Fibroblast of the aortic adventitia (primary cell): ENCODE measurements around the gene MRPL49. TPM values are rescaled to one million over a fixed set of nuclear protein-coding genes. Genes with fewer than 3 reads are reported as not detected.
A peak's percentile ranks its signal among the peaks of the same experiment; 100 is the strongest.

Source experiments
- DNase-seq: peaks from one replicate; pipeline ENCODE4 v3.0.0-alpha.2; 2010; ENCODE audit warnings: low read depth
- H3K4me3 ChIP-seq: 2 replicates; pipeline ENCODE4 v1.5.1; 2011; ENCODE audit warnings: low read depth, mild to moderate bottlenecking, control low read depth, low read length, moderate library complexity
- CTCF ChIP-seq: IDR thresholded peaks from 2 replicates; pipeline ENCODE4 v1.5.1; 2011; ENCODE audit warnings: mild to moderate bottlenecking, low read length, control low read depth, inconsistent platforms; ENCODE audit not compliant: insufficient read depth
- total RNA-seq: library from RNA; depleted of rRNA; stranded (reverse); fragments of >200 nt; gene quantifications from 2 replicates; pipeline ENCODE4 v1.2.3, GENCODE V29; 2012; ENCODE audit warnings: low replicate concordance

Gene MRPL49
- total RNA-seq, 1 donor = 34.7 TPM

- peak within 1 kb of the TSS; percentile 94 for H3K4me3 ChIP-seq
- DNase-seq = peak; percentile 87
- no peak for TF ChIP-seq CTCF
Observed at GRCh38 chr11:65134240-65134951, 12.3 kb downstream of the MRPL49 start, which contains the start of gene SYVN1. TSS of gene SYVN1 (minus strand) at chr11:65134519. CDS start at chr11:65133601, 918 bp downstream.

- peak; percentile 96 for DNase-seq
- peak overlapping the region; percentile 94 for H3K4me3 ChIP-seq
- TF ChIP-seq CTCF = no peak
Observed at GRCh38 chr11:65134952-65135632, 13.0 kb downstream of the MRPL49 start.

- DNase-seq = no peak
- H3K4me3 ChIP-seq = peak overlapping the region; percentile 94
- TF ChIP-seq CTCF = no peak
Observed at GRCh38 chr11:65135633-65136145, 13.6 kb downstream of the MRPL49 start.

GRCh38 chr11:65136515-65137096 is 14.5 kb downstream of the MRPL49 start:
- no peak overlapping the region for H3K4me3 ChIP-seq
- no peak for TF ChIP-seq CTCF

DNA sequence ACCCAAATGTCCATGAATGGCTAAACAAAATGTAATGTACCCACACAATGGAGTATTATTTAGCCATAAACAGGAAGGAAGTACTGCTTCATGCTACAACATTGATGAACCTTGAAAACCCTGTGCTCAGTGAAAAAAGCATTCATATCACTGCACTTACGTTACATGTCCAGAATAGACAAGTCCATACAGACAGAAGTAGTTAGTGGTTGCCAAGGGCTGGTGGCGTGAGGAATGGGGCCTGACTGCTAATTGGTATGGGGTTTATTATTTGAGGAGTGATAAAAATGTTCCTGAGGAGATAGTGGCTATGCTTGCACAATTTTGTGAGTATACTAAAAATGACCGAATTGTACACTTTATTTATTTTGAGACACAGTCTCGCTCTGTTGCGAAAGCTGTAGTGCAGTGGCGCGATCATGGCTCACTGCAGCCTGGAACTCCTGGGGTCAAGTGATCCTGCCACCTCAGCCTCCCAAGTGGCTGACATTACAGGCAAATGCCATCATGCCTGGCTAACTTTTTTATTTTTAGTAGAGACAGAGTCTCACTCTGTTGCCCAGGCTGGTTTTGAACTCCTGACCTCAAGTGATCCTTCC is 19.9 kb downstream of the MRPL49 start:
- no peak for TF ChIP-seq CTCF
- H3K4me3 ChIP-seq = no peak overlapping the region

More at GRCh38 chr11:65136515-65137096, 14.5 kb downstream of the MRPL49 start:
- DNase-seq = no peak

GRCh38 chr11:65147352-65148075 is 25.4 kb downstream of the MRPL49 start:
- H3K4me3 ChIP-seq = no peak overlapping the region
- no peak for DNase-seq
- no peak for TF ChIP-seq CTCF

More for the DNA sequence above, 19.9 kb downstream of the MRPL49 start:
- no peak for DNase-seq
